HepG2 (cell line): ENCODE results near the gene FGF14. TPM values are rescaled to one million over a fixed set of nuclear protein-coding genes. Genes with fewer than 3 reads are reported as not detected.
"Not testable (repeated sequence)": the region's sequence is repeated elsewhere in the genome, so short reads cannot be mapped to it uniquely, and the experiment has no call there.

ENCODE experiments used
- ATAC-seq: fragments of 200-7000 bp; cut with Tn5 transposase; 3 replicates; pipeline ENCODE4 v1.9.1; 2020; ENCODE audit warnings: mild to moderate bottlenecking, moderate library complexity
- BruUV-seq: library from RNA; stranded (reverse); fragments of 400-500 nt; replicated peaks from 2 replicates; lab custom pipeline; 2021; lab: Mats Ljungman, UMichigan
- CTCF ChIA-PET: fragments of 300-600 bp; formaldehyde crosslinking; extraction: SDS; loops from one replicate; lab custom pipeline; 2021; ENCODE audit warnings: low total read pairs, inconsistent platforms, low intra/inter-chr PET ratio; lab: Yijun Ruan, JAX
- POLR2A ChIA-PET: fragments of 350-600 bp; sonication (Branson Sonifier 250); formaldehyde crosslinking; loops from one replicate; lab custom pipeline; 2020; ENCODE audit warnings: antibody characterized with exemption, inconsistent platforms; lab: Yijun Ruan, JAX
- DNase-seq: peaks from one replicate; pipeline ENCODE4 v3.0.0-alpha.2; 2015; ENCODE audit warnings: low spot score
- FAIRE-seq: peaks from 3 replicates; lab custom pipeline; 2011; peaks lifted over from hg19 to GRCh38; lab: Jason Lieb, UNC
- H2AFZ ChIP-seq: one replicate; pipeline ENCODE4 v1.6.1; 2011; ENCODE audit warnings: low read length, inconsistent platforms
- H3K27ac ChIP-seq: fragments of 300-600 bp; 3 replicates; pipeline ENCODE4 v1.8.0; 2011; ENCODE audit warnings: mixed run types, mild to moderate bottlenecking, mixed read lengths, low read length, inconsistent platforms; ENCODE audit not compliant: insufficient read depth; ENCODE audit errors: extremely low read length
- H3K27me3 ChIP-seq, 2 experiments: fragments of 200-600 bp in 1 of 2; 2 replicates in 1 of 2; 3 replicates in 1 of 2; pipeline versions ENCODE4 v1.6.0 to v1.8.0; 2011; ENCODE audit warnings: low read length in 2 of 2, mild to moderate bottlenecking in 2 of 2, moderate library complexity in 2 of 2, inconsistent platforms in 1 of 2; ENCODE audit not compliant: insufficient read depth in 2 of 2, control insufficient read depth in 1 of 2
- H3K36me3 ChIP-seq, 2 experiments: fragments of 200-600 bp in 1 of 2; replicated peaks in 1 of 2; 2 replicates in 1 of 2; 3 replicates in 1 of 2; pipeline versions ENCODE4 v1.5.1 to v1.8.0; 2011; ENCODE audit warnings: low read length in 2 of 2, inconsistent platforms in 1 of 2; ENCODE audit not compliant: insufficient read depth in 2 of 2, control insufficient read depth in 1 of 2
- H3K4me1 ChIP-seq: 2 replicates; pipeline ENCODE4 v1.5.1; 2012; ENCODE audit warnings: low read length, inconsistent platforms; ENCODE audit not compliant: insufficient read depth
- H3K4me2 ChIP-seq: 2 replicates; pipeline ENCODE4 v1.6.0; 2011; ENCODE audit warnings: low read depth, low read length, inconsistent platforms
- H3K4me3 ChIP-seq, 3 experiments: fragments of 200-600 bp in 1 of 3; sonication (generic), shearing (Covaris generic) in 1 of 3; replicated peaks in 1 of 3; 2 replicates each; pipeline ENCODE4 v1.5.1; 2011 to 2016; ENCODE audit warnings: low read length in 3 of 3, inconsistent platforms in 2 of 3, low read depth in 2 of 3, mild to moderate bottlenecking in 2 of 3, control low read depth in 1 of 3, mixed read lengths in 1 of 3; ENCODE audit not compliant: insufficient read depth in 1 of 3
- H3K79me2 ChIP-seq: one replicate; pipeline ENCODE4 v1.6.1; 2011; ENCODE audit warnings: low read length, inconsistent platforms; ENCODE audit not compliant: insufficient read depth
- H3K9ac ChIP-seq: 2 replicates; pipeline ENCODE4 v1.6.0; 2011; ENCODE audit warnings: mild to moderate bottlenecking, low read depth, low read length, inconsistent platforms; ENCODE audit not compliant: insufficient read depth
- H3K9me3 ChIP-seq: 2 replicates; pipeline ENCODE4 v1.5.1; 2012; ENCODE audit warnings: mild to moderate bottlenecking, low read length
- H4K20me1 ChIP-seq: 2 replicates; pipeline ENCODE4 v1.6.0; 2011; ENCODE audit warnings: inconsistent platforms, mild to moderate bottlenecking, low read length, moderate library complexity; ENCODE audit not compliant: insufficient read depth
- ARID2 ChIP-seq: sonication (generic); formaldehyde crosslinking; IDR thresholded peaks from 2 replicates; pipeline ENCODE4 v1.8.1; 2022; ENCODE audit warnings: mild to moderate bottlenecking, missing genetic modification reagents, borderline replicate concordance
- ASH2L ChIP-seq: fragments of 300-600, 200-600 bp; sonication (generic); IDR thresholded peaks from 2 replicates; pipeline ENCODE4 v1.7.0; 2017; ENCODE audit warnings: low read depth, mild to moderate bottlenecking, moderate library complexity, mixed read lengths, low read length; ENCODE audit not compliant: insufficient read length
- GPBP1L1 ChIP-seq: sonication (generic); formaldehyde crosslinking; IDR thresholded peaks from 2 replicates; pipeline ENCODE4 v1.5.0; 2020; ENCODE audit warnings: mild to moderate bottlenecking, missing genetic modification reagents
- JUN ChIP-seq: sonication (generic); formaldehyde crosslinking; IDR thresholded peaks from 2 replicates; pipeline ENCODE4 v1.4.0; 2020; ENCODE audit warnings: mild to moderate bottlenecking, missing genetic modification reagents
- NPAS2 ChIP-seq: sonication (generic); formaldehyde crosslinking; IDR thresholded peaks from 2 replicates; pipeline ENCODE4 v1.8.0; 2022; ENCODE audit warnings: mild to moderate bottlenecking, missing genetic modification reagents, borderline replicate concordance
- SOX5 ChIP-seq: IDR thresholded peaks from 2 replicates; pipeline ENCODE4 v1.6.1; 2016; ENCODE audit warnings: borderline replicate concordance
- TFE3 ChIP-seq: IDR thresholded peaks from 2 replicates; pipeline ENCODE4 v1.6.1; 2016
- ZNF780A ChIP-seq: sonication (generic); formaldehyde crosslinking; IDR thresholded peaks from 2 replicates; pipeline ENCODE4 v1.8.0; 2022; ENCODE audit warnings: mild to moderate bottlenecking, missing genetic modification reagents, moderate library complexity
- WGBS: methylation state at CpG from one replicate; pipeline ENCODE4 v1.1.6; 2017; ENCODE audit warnings: low lambda C conversion rate; 5-methylcytosine and 5-hydroxymethylcytosine counted together
- in situ Hi-C: cut with HindIII; loops from 2 replicates; pipeline ENCODE4 v1.10.0; 2017; ENCODE audit warnings: low pct_unique_long_range_greater_than_20kb; ENCODE audit not compliant: extremely low pct_ligation_motif_present
- intact Hi-C: fragments of 100-400 bp; cut with micrococcal nuclease; formaldehyde crosslinking; loops from one replicate; pipeline ENCODE4 v1.10.0; 2022; ENCODE audit not compliant: unreplicated experiment
- polyA plus RNA-seq, 8 experiments: library from polyadenylated mRNA; depleted of rRNA in 3 of 8; stranded (reverse) in 7 of 8; unstranded in 1 of 8; fragments of >200 nt; fragmentation: Illumina TruSeq in 4 of 8; extraction: Trizol in 4 of 8; gene quantifications; 2 replicates each; pipeline versions ENCODE4 v1.2.1 to v1.2.3, GENCODE V29; 2011 to 2016; ENCODE audit warnings: low read depth in 4 of 8, missing spikeins in 1 of 8, mixed read lengths in 1 of 8; ENCODE audit not compliant: insufficient read depth in 1 of 8
- total RNA-seq, 5 experiments: library from RNA; depleted of rRNA; stranded (reverse); fragments of >200 nt; fragmentation: Illumina TruSeq; extraction: Trizol; gene quantifications; 2 replicates each; pipeline ENCODE4 v1.2.3, GENCODE V29; 2016; ENCODE audit warnings: low read depth in 1 of 5
- TF ChIP-seq, protein P1 (sequence below): sonication (generic); formaldehyde crosslinking; conservative IDR thresholded peaks from 2 replicates; pipeline ENCODE4 v1.5.0; 2020; ENCODE audit warnings: missing genetic modification reagents

The FGF14 gene
- total and polyA plus RNA-seq, 2 of the 13 experiments (the other 11 are each of a cell fraction or from before 2014, with no cell fraction given) = not detected

- no peaks in the 10 kb centered on the region for H3K36me3 ChIP-seq
- BruUV-seq = no TSS peak
- FAIRE-seq (no peak), ATAC-seq (no peak), DNase-seq (no peak)
- no peaks in the 10 kb centered on the region for H3K4me1 ChIP-seq
- TF ChIP-seq TFE3 (CRISPR knock-in tag) (no peak), ARID2 (CRISPR knock-in tag) (no peak), NPAS2 (no peak), ZNF780A (CRISPR knock-in tag) (no peak), SOX5 (CRISPR knock-in tag) (no peak), JUN (CRISPR knock-in tag) (no peak), GPBP1L1 (no peak), ASH2L (no peak)
- TF ChIP-seq, protein P1, sequence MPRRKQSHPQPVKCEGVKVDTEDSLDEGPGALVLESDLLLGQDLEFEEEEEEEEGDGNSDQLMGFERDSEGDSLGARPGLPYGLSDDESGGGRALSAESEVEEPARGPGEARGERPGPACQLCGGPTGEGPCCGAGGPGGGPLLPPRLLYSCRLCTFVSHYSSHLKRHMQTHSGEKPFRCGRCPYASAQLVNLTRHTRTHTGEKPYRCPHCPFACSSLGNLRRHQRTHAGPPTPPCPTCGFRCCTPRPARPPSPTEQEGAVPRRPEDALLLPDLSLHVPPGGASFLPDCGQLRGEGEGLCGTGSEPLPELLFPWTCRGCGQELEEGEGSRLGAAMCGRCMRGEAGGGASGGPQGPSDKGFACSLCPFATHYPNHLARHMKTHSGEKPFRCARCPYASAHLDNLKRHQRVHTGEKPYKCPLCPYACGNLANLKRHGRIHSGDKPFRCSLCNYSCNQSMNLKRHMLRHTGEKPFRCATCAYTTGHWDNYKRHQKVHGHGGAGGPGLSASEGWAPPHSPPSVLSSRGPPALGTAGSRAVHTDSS = no peak
- in situ Hi-C loops = no loop called here
- no peaks in the 10 kb centered on the region for H4K20me1 ChIP-seq
- H2AFZ ChIP-seq = no peak overlapping the region
- H3K4me3 ChIP-seq = no peak overlapping the region
- intact Hi-C loops = no loop called here
- no peaks in the 10 kb centered on the region for H3K9me3 ChIP-seq
- H3K27me3 ChIP-seq = no peaks in the 10 kb centered on the region
- POLR2A ChIA-PET = no interaction called here
- H3K27ac ChIP-seq = no peak overlapping the region
- 19% methylated on average over 2 of the region's 2 CpGs for WGBS
- CTCF ChIA-PET = no interaction called here
- no peak overlapping the region for H3K9ac ChIP-seq
- no peaks in the 10 kb centered on the region for H3K79me2 ChIP-seq
- H3K4me2 ChIP-seq = no peak overlapping the region
Observed at GRCh38 chr13:101838323-101838722, 563.5 kb downstream of the FGF14 start.

GRCh38 chr13:101837778-101838177, 564.1 kb downstream of the FGF14 start:
- ATAC-seq, H2AFZ ChIP-seq, in situ Hi-C loops, H3K27me3 ChIP-seq, CTCF ChIA-PET, H3K9ac ChIP-seq, H3K4me2 ChIP-seq, H3K36me3 ChIP-seq, H3K9me3 ChIP-seq, DNase-seq, POLR2A ChIA-PET, BruUV-seq, FAIRE-seq, H3K4me1 ChIP-seq, H4K20me1 ChIP-seq, H3K4me3 ChIP-seq, H3K27ac ChIP-seq, H3K79me2 ChIP-seq, intact Hi-C loops: not testable (repeated sequence)
- WGBS = 8% methylated on average over 4 of the region's 4 CpGs
